NCI-H2029 (cell line): Measurements from ENCODE around the gene CFAP52.
A peak's percentile ranks its signal among the peaks of the same experiment; 100 is the strongest.
"Not testable (repeated sequence)": the region's sequence is repeated elsewhere in the genome, so short reads cannot be mapped to it uniquely, and the experiment has no call there.

ENCODE experiments used
- DNase-seq: peaks from one replicate; lab custom pipeline; 2025; lab: John Stamatoyannopoulos, UW

CFAP52 gene, protein sequence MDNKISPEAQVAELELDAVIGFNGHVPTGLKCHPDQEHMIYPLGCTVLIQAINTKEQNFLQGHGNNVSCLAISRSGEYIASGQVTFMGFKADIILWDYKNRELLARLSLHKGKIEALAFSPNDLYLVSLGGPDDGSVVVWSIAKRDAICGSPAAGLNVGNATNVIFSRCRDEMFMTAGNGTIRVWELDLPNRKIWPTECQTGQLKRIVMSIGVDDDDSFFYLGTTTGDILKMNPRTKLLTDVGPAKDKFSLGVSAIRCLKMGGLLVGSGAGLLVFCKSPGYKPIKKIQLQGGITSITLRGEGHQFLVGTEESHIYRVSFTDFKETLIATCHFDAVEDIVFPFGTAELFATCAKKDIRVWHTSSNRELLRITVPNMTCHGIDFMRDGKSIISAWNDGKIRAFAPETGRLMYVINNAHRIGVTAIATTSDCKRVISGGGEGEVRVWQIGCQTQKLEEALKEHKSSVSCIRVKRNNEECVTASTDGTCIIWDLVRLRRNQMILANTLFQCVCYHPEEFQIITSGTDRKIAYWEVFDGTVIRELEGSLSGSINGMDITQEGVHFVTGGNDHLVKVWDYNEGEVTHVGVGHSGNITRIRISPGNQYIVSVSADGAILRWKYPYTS

GRCh38 chr17:9576521-9577372 lies at the start of gene CFAP52:
CFAP52 (plus strand) TSS chr17:9576642; CDS start chr17:9576696, 54 bp downstream.
- DNase-seq: peak; percentile 25

- no peak for DNase-seq
Observed at GRCh38 chr17:9527788-9528187, 48.7 kb upstream of the CFAP52 start.

- no peak for DNase-seq
Observed at GRCh38 chr17:9529033-9529700, 47.3 kb upstream of the CFAP52 start.

- DNase-seq: no peak
Observed at GRCh38 chr17:9531034-9531433, 45.4 kb upstream of the CFAP52 start.

GRCh38 chr17:9532715-9533114 lies 43.7 kb upstream of the CFAP52 start:
- no peak for DNase-seq

DNA sequence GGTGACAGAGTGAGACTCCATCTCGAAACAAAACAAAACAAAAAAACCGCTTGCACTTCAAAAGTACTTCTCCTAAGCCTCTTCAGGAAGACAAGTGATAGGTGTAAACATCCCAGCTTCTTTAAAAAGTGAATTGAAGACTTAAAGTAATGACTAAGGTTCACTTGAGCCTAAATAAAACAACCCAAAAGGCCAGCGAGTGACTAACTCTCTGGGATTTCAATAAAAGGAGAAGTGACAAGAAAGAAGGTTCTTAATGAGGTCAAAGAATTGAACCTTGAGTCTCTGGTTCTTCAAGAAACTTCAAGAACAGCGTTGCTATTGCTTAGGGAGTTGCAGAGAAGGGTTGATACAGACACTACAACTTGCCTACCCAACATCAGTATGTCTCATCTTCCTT lies 43.0 kb upstream of the CFAP52 start:
- no peak for DNase-seq

GRCh38 chr17:9536061-9536460 lies 40.4 kb upstream of the CFAP52 start:
- no peak for DNase-seq

GRCh38 chr17:9537177-9537776 lies 39.2 kb upstream of the CFAP52 start:
- DNase-seq: no peak

- no peak for DNase-seq
Observed at GRCh38 chr17:9538626-9539025, 37.8 kb upstream of the CFAP52 start.

DNA sequence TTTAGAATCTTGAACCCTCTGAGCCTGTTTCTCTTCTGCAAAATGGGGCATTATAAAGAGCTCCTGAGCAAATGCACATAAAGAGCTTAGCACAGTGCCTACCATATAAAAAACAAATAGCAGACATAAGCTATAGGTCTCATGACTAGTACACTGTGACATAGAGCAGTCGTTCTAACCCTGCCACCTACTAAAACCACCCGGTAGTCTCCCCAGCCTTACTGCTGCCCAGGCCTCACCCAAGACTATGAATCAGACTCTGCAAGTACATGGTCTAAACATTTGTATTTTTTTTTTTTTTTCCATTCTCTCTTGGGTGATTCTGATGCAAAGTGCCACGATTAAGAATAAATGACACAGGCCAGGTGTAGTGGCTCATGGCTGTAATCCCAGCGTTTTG lies 34.7 kb upstream of the CFAP52 start:
- DNase-seq: no peak

DNA sequence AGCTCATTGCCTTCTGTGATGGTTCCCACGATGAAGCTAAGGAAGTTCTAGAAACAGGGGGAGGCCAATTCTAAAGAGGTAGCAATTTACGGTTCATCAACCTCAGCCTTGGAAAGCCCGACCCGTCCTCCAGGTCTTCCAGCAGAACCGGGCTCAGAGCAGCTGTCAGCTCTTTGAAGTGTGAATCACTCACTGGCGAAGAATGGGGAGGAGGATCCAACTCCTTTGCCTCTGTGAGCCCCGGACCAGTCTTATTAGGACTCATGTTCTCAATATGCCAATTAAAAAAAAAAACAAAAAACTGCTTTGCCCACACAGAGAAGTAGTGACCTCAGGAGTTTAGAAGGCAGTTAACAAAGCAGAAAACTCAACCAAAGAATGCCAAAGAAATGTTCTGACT lies 32.2 kb upstream of the CFAP52 start:
- DNase-seq: no peak

GRCh38 chr17:9549215-9549614 lies 27.2 kb upstream of the CFAP52 start:
- no peak for DNase-seq

GRCh38 chr17:9553181-9553580 lies 23.3 kb upstream of the CFAP52 start:
- DNase-seq: no peak

GRCh38 chr17:9553596-9553995 lies 22.8 kb upstream of the CFAP52 start:
- no peak for DNase-seq

GRCh38 chr17:9554715-9555114 lies 21.7 kb upstream of the CFAP52 start:
- DNase-seq: not testable (repeated sequence)

GRCh38 chr17:9557161-9557755 lies 19.2 kb upstream of the CFAP52 start:
- DNase-seq: no peak

DNA sequence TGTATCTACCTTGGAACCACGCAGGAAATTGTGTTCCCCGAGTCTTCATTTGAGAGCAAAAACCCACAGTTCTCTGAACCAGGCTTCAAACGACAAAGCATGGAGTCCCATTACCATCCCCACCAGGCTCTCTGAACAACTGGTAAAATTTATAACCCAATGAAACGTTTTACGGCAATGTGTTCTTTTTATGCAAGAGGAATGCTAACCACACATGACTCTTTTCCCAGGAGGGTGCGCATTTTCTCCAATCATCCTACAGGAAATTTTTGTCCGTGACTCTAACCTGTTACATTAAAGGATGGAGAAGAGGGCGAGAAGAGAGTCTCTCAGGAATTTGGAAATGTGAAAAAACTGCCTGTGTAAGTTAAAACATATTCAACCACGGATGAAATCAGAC lies 18.6 kb upstream of the CFAP52 start:
- DNase-seq: no peak

GRCh38 chr17:9564104-9564503 lies 12.3 kb upstream of the CFAP52 start:
- no peak for DNase-seq

DNA sequence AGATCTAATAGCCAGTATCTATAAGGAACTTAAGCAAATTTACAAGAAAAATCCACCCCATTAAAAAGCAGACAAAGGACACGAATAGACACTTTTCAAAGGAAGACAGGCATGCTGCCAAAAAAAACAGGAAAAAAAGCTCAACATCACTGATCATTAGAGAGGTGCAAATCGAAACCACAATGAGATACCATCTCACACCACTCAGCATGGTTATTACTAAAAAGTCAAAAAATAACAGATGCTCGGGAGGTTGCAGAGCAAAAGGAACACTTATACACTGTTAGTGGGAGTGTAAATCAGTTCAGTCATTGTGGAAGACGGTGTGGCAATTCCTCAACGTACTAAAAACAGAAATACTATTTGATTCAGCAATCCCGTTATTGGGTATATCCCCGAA lies 10.4 kb upstream of the CFAP52 start:
- no peak for DNase-seq

DNA sequence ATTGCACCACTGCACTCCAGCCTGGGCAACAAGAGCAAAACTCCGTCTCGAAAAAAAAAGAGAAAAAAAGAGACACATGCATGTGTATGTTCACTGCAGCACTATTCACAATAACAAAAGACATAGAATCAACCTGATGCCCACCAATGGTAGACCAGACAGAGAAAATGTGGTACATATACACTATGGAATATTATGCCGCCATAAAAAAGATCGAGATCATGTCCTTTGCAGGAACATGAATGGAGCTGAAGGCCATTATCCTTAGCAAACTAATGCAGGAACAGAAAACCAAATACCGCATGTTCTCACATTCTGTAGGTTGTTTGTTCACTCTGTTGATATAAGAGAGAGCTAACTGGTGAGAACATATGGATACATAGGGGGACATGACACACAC lies 9.7 kb upstream of the CFAP52 start:
- DNase-seq: not testable (repeated sequence)

DNA sequence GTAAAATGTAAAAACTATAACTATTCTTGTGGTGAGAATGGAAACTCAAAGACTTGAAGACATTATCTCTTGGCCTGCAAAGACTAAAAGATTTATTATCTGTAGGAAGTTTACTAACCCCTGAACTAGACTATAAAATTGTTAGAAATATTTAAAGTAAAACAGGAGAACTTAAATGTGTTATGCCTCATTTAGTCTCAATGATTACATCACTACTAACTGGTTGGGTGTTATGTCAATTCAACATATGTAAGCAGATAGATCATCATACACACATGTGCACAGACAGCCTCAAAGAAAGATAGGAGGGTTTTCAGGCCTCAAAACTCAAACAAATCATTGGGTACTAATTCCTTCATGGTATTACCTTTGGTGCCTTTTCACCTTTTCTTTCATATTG lies 8.4 kb upstream of the CFAP52 start:
- DNase-seq: no peak
